NB4 (cell line): Measurements from ENCODE around the gene IRF1.

Experiments used
- MYC ChIP-seq: IDR thresholded peaks from 2 replicates; pipeline ENCODE4 v1.6.1; 2011; ENCODE audit warnings: low read depth, low read length
- POLR2A ChIP-seq: IDR thresholded peaks from 2 replicates; pipeline ENCODE4 v1.6.1; 2011; ENCODE audit warnings: mild to moderate bottlenecking; ENCODE audit not compliant: insufficient read length; ENCODE audit errors: extremely low read depth
- TF ChIP-seq, protein P1 (sequence below): IDR thresholded peaks from one replicate; pipeline ENCODE4 v1.5.1; 2012; ENCODE audit warnings: low read depth, low read length
- TF ChIP-seq, protein P2 (sequence below): IDR thresholded peaks from 2 replicates; pipeline ENCODE4 v1.6.1; 2011; ENCODE audit warnings: low read depth, low read length

- no peak for TF ChIP-seq POLR2A
- TF ChIP-seq, protein P1, sequence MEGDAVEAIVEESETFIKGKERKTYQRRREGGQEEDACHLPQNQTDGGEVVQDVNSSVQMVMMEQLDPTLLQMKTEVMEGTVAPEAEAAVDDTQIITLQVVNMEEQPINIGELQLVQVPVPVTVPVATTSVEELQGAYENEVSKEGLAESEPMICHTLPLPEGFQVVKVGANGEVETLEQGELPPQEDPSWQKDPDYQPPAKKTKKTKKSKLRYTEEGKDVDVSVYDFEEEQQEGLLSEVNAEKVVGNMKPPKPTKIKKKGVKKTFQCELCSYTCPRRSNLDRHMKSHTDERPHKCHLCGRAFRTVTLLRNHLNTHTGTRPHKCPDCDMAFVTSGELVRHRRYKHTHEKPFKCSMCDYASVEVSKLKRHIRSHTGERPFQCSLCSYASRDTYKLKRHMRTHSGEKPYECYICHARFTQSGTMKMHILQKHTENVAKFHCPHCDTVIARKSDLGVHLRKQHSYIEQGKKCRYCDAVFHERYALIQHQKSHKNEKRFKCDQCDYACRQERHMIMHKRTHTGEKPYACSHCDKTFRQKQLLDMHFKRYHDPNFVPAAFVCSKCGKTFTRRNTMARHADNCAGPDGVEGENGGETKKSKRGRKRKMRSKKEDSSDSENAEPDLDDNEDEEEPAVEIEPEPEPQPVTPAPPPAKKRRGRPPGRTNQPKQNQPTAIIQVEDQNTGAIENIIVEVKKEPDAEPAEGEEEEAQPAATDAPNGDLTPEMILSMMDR: no peak
- TF ChIP-seq, protein P2, sequence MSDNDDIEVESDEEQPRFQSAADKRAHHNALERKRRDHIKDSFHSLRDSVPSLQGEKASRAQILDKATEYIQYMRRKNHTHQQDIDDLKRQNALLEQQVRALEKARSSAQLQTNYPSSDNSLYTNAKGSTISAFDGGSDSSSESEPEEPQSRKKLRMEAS: no peak
- TF ChIP-seq MYC: no peak
Measured at GRCh38 chr5:132476876-132477781, 13.4 kb downstream of the IRF1 start.
